H1 (cell line): ENCODE measurements around the gene MAPKAPK2. TPM values are rescaled to one million over a fixed set of nuclear protein-coding genes. Genes with fewer than 3 reads are reported as not detected.

Experiments
- HDAC2 ChIP-seq, 2 experiments: fragments of 300-600 bp in 1 of 2; sonication (generic) in 1 of 2; IDR thresholded peaks; 2 replicates each; pipeline ENCODE4 v1.6.1; 2011 to 2012; ENCODE audit warnings: low read depth in 2 of 2, low read length in 2 of 2, mild to moderate bottlenecking in 2 of 2, moderate library complexity in 2 of 2, borderline replicate concordance in 1 of 2, inconsistent platforms in 1 of 2
- JUND ChIP-seq: IDR thresholded peaks from 2 replicates; pipeline ENCODE4 v1.6.1; 2011; ENCODE audit warnings: mild to moderate bottlenecking, improper control_type of control experiment, low read length
- NANOG ChIP-seq: IDR thresholded peaks from 2 replicates; pipeline ENCODE4 v1.6.1; 2011; ENCODE audit warnings: low read length, low read depth, mild to moderate bottlenecking, inconsistent platforms; ENCODE audit not compliant: insufficient read depth, poor library complexity, severe bottlenecking
- POU5F1 ChIP-seq: IDR thresholded peaks from 2 replicates; pipeline ENCODE4 v1.6.1; 2011; ENCODE audit warnings: low read depth, mild to moderate bottlenecking, low read length, moderate library complexity
- RAD21 ChIP-seq, 2 experiments: IDR thresholded peaks in 1 of 2; conservative IDR thresholded peaks in 1 of 2; 2 replicates each; pipeline ENCODE4 v1.6.1; 2011; ENCODE audit warnings: low read depth in 2 of 2, low read length in 2 of 2, improper control_type of control experiment in 1 of 2, inconsistent platforms in 1 of 2, mild to moderate bottlenecking in 1 of 2, moderate library complexity in 1 of 2
- RNF2 ChIP-seq: fragments of 200-900, 300-1000 bp; sonication (generic); IDR thresholded peaks from 2 replicates; pipeline ENCODE4 v1.7.1; 2016; ENCODE audit warnings: borderline replicate concordance, low read depth, mild to moderate bottlenecking, antibody characterized with exemption, low read length; ENCODE audit not compliant: poor library complexity, severe bottlenecking; ENCODE audit errors: missing control alignments
- USF2 ChIP-seq: IDR thresholded peaks from 2 replicates; pipeline ENCODE4 v1.6.1; 2011; ENCODE audit warnings: low read length, improper control_type of control experiment
- polyA plus RNA-seq, 7 experiments: library from polyadenylated mRNA; depleted of rRNA in 3 of 7; stranded (reverse) in 5 of 7; unstranded in 2 of 7; fragments of >200 nt in 5 of 7; fragments of 200-250 nt in 2 of 7; gene quantifications; 1 replicate in 5 of 7; 2 replicates in 1 of 7; 4 replicates in 1 of 7; pipeline versions ENCODE4 v1.2.1 to v1.2.3, GENCODE V29; 2011 to 2013; ENCODE audit warnings: missing spikeins in 2 of 7, mixed read lengths in 2 of 7
- total RNA-seq: library from RNA; stranded (reverse); fragmentation: NEBNext Ultra II Directional; extraction: Animal tissue kit (Norgen Biotek cat#: 25700); gene quantifications from 2 replicates; pipeline ENCODE4 v1.2.1, GENCODE V29; 2021

MAPKAPK2 gene
- total and polyA plus RNA-seq, 2 of the 8 experiments (the other 6 are each of a cell fraction or from before 2014, with no cell fraction given) = 27.5 to 44.9 TPM

DNA sequence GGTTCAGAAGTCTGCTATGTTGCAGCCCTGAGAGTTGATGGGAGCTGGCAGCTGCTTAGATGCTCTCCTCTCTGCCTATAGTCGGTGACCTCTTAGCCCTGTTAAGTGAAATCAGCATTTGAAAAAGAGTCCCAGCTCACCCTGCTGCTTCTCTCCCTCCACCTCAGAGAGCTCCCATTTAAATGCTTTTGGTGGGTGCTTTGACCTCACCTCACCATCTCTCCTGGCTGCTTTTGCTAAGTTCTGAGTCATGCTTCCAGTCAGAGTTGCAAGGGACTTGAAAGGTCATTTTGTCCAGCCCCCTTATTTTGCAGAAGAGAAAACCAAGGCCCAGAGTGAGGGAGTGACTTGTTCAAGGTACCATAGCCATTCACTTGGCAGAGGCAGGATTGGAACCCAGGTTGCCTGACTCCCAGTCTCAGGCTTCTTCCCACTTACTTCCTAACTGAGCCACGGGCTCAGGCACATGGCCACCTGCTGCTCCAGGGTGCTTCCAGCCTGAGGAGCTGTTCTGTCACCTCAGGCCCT, 3.3 kb downstream of the MAPKAPK2 start (continued):
- peak; percentile 60 for TF ChIP-seq NANOG
- peak in 1 of 2 experiments; percentile 14; a peak in 1 of 4 replicates for TF ChIP-seq RAD21 (IDR thresholded peaks at IDR 0.05 in 1 of 2, conservative IDR thresholded peaks at IDR 0.05 in 1 of 2; ENCODE audit: low read depth in 2 of 2, low read length in 2 of 2)
- TF ChIP-seq JUND = no peak; the same call in 1 of the 2 replicates
- no peak for TF ChIP-seq USF2
- TF ChIP-seq HDAC2 (IDR thresholded peaks at IDR 0.05; ENCODE audit: borderline replicate concordance in 1 of 2, low read depth in 2 of 2, low read length in 2 of 2) = peak; percentile 30 to 86; a peak in 1 of 4 replicates
- 0 out of 2 replicates have a peak, but pooled peaks have one; percentile 34 for TF ChIP-seq POU5F1
- TF ChIP-seq RNF2 = no peak
- TF ChIP-seq, all 59 proteins: peak for 14
